ENCODE results near the gene AQR.

Gene AQR

GRCh38 chr15:34900748-34901147 lies 68.8 kb downstream of the AQR start:
- Histone ChIP-seq H2AFZ (ENCODE audit: low read length) (no peak overlapping the region), H3K9me3 (ENCODE audit: insufficient read depth, low read depth, low read length) (no peaks in the 10 kb centered on the region), H3K4me1 (ENCODE audit: insufficient read depth, low read length, poor library complexity, severe bottlenecking) (no peaks in the 10 kb centered on the region), H4K20me1 (ENCODE audit: insufficient read depth, low read length, poor library complexity, severe bottlenecking) (no peaks in the 10 kb centered on the region), H3F3A (ENCODE audit: low read depth) (no peaks in the 10 kb centered on the region), H3K9ac (ENCODE audit: low read depth, low read length, poor library complexity, severe bottlenecking) (no peak overlapping the region), H3K4me3 (ENCODE audit: low read length, poor library complexity, severe bottlenecking) (no peak overlapping the region), H3K36me3 (ENCODE audit: insufficient read depth, low read length) (peaks cover 43% of the 10 kb centered on the region; the same call in 1 of the 2 replicates), H3K27me3 (ENCODE audit: insufficient read depth, low read length, poor library complexity, severe bottlenecking) (no peaks in the 10 kb centered on the region), H3K79me2 (ENCODE audit: insufficient read depth, low read length) (no peaks in the 10 kb centered on the region), H3K9me2 (replicated peaks; ENCODE audit: low read depth, low read length) (no peaks in the 10 kb centered on the region), H3K4me2 (ENCODE audit: low read depth, low read length, poor library complexity, severe bottlenecking) (no peak overlapping the region)
- no peak for TF ChIP-seq CTCF (conservative IDR thresholded peaks at IDR 0.05; ENCODE audit: low read length)

DNA sequence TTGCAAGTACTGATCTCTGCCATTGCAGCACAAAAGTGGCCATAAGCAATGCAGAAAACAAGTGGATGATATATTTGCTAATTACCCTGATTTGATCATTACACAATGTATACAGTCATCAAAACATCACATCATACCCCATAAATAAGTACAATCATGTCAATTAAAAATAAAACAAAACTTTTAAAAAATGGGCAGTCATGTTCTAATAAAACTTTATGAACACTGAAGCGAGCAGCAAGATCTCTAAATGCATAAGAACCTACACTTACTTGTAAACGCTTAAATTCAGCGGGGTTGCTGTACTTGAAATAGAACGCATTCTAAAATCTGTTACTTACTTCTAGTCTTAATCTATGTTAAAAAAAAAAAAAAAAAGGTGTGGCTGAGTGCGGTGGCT lies 73.4 kb downstream of the AQR start:
- no peaks in the 10 kb centered on the region for H4K20me1 ChIP-seq (ENCODE audit: insufficient read depth, low read length, poor library complexity, severe bottlenecking)
- peaks cover 6% of the 10 kb centered on the region; the same call in 1 of the 2 replicates for H3K9me3 ChIP-seq (ENCODE audit: insufficient read depth, low read depth, low read length)
- TF ChIP-seq EZH2phosphoT487 (IDR thresholded peaks at IDR 0.05; ENCODE audit: borderline replicate concordance) (no peak), CTCF (conservative IDR thresholded peaks at IDR 0.05; ENCODE audit: low read length) (no peak)
- H3K4me2 ChIP-seq (ENCODE audit: low read depth, low read length, poor library complexity, severe bottlenecking) = no peak overlapping the region
- no peak overlapping the region for H3K9ac ChIP-seq (ENCODE audit: low read depth, low read length, poor library complexity, severe bottlenecking)
- H3K9me2 ChIP-seq (replicated peaks; ENCODE audit: low read depth, low read length) = no peaks in the 10 kb centered on the region
- no peaks in the 10 kb centered on the region for H3K27me3 ChIP-seq (ENCODE audit: insufficient read depth, low read length, poor library complexity, severe bottlenecking)
- no peaks in the 10 kb centered on the region for H3F3A ChIP-seq (ENCODE audit: low read depth)
- no peak overlapping the region for H2AFZ ChIP-seq (ENCODE audit: low read length)
- no peaks in the 10 kb centered on the region for H3K79me2 ChIP-seq (ENCODE audit: insufficient read depth, low read length)
- H3K4me1 ChIP-seq (ENCODE audit: insufficient read depth, low read length, poor library complexity, severe bottlenecking) = no peaks in the 10 kb centered on the region
- no peak overlapping the region for H3K4me3 ChIP-seq (ENCODE audit: low read length, poor library complexity, severe bottlenecking)
- peaks cover 60% of the 10 kb centered on the region; the same call in 1 of the 2 replicates for H3K36me3 ChIP-seq (ENCODE audit: insufficient read depth, low read length)

DNA sequence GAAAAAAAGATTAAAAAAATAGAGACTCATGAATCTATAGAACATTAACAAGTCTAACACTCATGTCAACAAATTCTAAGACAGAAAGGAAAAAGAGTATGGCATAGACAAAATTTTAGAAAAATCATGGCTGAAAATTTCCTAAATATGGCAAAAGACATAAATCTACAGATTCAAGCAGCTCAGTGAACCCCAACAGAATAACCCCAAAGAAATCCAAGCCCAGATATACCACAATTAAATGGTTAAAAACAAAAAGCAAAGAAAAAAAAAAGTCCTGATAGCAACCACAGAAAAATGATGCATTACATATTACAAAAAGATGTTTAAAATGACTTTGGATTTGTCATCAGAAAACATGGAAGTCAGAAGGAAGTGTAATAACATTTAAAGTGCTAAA lies 75.6 kb downstream of the AQR start:
- Histone ChIP-seq H3K4me1 (ENCODE audit: insufficient read depth, low read length, poor library complexity, severe bottlenecking) (no peaks in the 10 kb centered on the region), H3K9me3 (ENCODE audit: insufficient read depth, low read depth, low read length) (peaks cover 6% of the 10 kb centered on the region; the same call in 1 of the 2 replicates), H3F3A (ENCODE audit: low read depth) (no peaks in the 10 kb centered on the region), H3K9ac (ENCODE audit: low read depth, low read length, poor library complexity, severe bottlenecking) (no peak overlapping the region), H4K20me1 (ENCODE audit: insufficient read depth, low read length, poor library complexity, severe bottlenecking) (no peaks in the 10 kb centered on the region), H3K79me2 (ENCODE audit: insufficient read depth, low read length) (no peaks in the 10 kb centered on the region), H3K9me2 (replicated peaks; ENCODE audit: low read depth, low read length) (no peaks in the 10 kb centered on the region), H3K36me3 (ENCODE audit: insufficient read depth, low read length) (peaks cover 67% of the 10 kb centered on the region; the same call in 1 of the 2 replicates), H3K4me2 (ENCODE audit: low read depth, low read length, poor library complexity, severe bottlenecking) (no peak overlapping the region), H2AFZ (ENCODE audit: low read length) (no peak overlapping the region), H3K4me3 (ENCODE audit: low read length, poor library complexity, severe bottlenecking) (no peak overlapping the region), H3K27me3 (ENCODE audit: insufficient read depth, low read length, poor library complexity, severe bottlenecking) (no peaks in the 10 kb centered on the region)
- TF ChIP-seq CTCF (conservative IDR thresholded peaks at IDR 0.05; ENCODE audit: low read length) (no peak), EZH2phosphoT487 (IDR thresholded peaks at IDR 0.05; ENCODE audit: borderline replicate concordance) (no peak)

Measured in Loucy (cell line).